Type B pancreatic cell (in vitro differentiated cells): ENCODE measurements around the gene TMEM150A. TPM values are rescaled to one million over a fixed set of nuclear protein-coding genes. Genes with fewer than 3 reads are reported as not detected.

Experiments used
- DNase-seq: peaks from one replicate; pipeline ENCODE4 v3.0.0; 2021; ENCODE audit warnings: mixed read lengths; ENCODE audit not compliant: unreplicated experiment; ENCODE audit errors: extremely low spot score
- H3K27ac Mint-ChIP-seq: 2 replicates; pipeline ENCODE4 v1.8.0; 2021; ENCODE audit warnings: mild to moderate bottlenecking, mixed read lengths
- H3K27me3 Mint-ChIP-seq: 2 replicates; pipeline ENCODE4 v1.8.0; 2021; ENCODE audit warnings: mixed read lengths
- H3K36me3 Mint-ChIP-seq: 2 replicates; pipeline ENCODE4 v1.8.0; 2021; ENCODE audit warnings: mixed read lengths
- H3K4me1 Mint-ChIP-seq: one replicate; pipeline ENCODE4 v1.8.0; 2021; ENCODE audit warnings: mixed read lengths; ENCODE audit not compliant: unreplicated experiment
- H3K4me3 Mint-ChIP-seq: 2 replicates; pipeline ENCODE4 v1.8.0; 2021; ENCODE audit warnings: mild to moderate bottlenecking, mixed read lengths
- H3K9me3 Mint-ChIP-seq: 2 replicates; pipeline ENCODE4 v1.8.0; 2021; ENCODE audit warnings: mixed read lengths
- total RNA-seq: library from RNA; stranded (reverse); gene quantifications from 2 replicates; pipeline ENCODE4 v1.2.1, GENCODE V29; 2021; ENCODE audit warnings: low replicate concordance
- TF ChIP-seq, protein P1 (sequence below): fragments of 200-600 bp; sonication (generic); conservative IDR thresholded peaks from 2 replicates; pipeline ENCODE4 v1.5.0; 2021; ENCODE audit warnings: antibody characterized with exemption, mild to moderate bottlenecking

TMEM150A gene
- total RNA-seq, 1 donor from 2014 or later, result 19.8 TPM

DNA sequence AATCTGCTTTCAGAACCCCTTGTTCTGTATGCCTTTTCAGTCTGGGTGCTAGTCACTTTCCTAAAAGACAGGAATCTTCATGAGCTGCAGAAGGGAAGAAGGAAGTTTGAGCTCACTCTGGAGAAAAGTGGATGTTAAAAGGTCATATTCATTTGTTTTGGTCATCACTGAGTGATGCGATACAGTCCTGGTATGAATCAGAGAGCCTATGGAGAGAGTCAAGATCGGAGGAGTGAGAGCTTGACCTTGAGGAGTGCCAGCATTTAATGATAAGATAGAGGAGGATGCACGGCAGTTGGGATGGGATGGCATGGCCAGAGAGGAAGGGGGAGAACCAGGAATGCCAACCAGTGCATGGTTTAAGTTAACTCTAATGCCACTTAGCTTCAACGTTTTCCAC is 33.1 kb upstream of the TMEM150A start:
- Mint-ChIP-seq H3K36me3 (peaks cover 24% of the 10 kb centered on the region), H3K4me1 (no peaks in the 10 kb centered on the region), H3K27ac (no peak overlapping the region), H3K9me3 (no peaks in the 10 kb centered on the region), H3K4me3 (no peak overlapping the region), H3K27me3 (no peaks in the 10 kb centered on the region)
- no peak for DNase-seq
- TF ChIP-seq, protein P1, sequence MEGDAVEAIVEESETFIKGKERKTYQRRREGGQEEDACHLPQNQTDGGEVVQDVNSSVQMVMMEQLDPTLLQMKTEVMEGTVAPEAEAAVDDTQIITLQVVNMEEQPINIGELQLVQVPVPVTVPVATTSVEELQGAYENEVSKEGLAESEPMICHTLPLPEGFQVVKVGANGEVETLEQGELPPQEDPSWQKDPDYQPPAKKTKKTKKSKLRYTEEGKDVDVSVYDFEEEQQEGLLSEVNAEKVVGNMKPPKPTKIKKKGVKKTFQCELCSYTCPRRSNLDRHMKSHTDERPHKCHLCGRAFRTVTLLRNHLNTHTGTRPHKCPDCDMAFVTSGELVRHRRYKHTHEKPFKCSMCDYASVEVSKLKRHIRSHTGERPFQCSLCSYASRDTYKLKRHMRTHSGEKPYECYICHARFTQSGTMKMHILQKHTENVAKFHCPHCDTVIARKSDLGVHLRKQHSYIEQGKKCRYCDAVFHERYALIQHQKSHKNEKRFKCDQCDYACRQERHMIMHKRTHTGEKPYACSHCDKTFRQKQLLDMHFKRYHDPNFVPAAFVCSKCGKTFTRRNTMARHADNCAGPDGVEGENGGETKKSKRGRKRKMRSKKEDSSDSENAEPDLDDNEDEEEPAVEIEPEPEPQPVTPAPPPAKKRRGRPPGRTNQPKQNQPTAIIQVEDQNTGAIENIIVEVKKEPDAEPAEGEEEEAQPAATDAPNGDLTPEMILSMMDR, result no peak

DNA sequence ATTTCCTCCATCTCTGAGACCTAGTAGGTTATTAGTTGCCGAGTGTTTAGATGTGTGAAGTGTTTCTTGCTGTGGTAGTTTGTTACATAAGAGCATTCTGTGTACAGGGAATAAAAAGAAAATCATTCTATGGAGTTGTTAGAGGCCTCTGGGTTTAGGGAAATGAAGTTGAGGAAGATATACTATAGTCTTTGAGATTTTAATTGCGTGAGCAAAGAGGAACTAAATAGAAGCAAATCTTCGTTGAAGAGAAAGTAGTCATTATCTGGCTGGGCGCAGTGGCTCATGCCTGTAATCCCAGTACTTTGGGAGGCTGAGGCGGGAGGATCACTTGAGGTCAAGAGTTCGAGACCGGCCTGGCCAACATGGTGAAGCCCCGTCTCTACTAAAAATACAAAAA is 32.5 kb upstream of the TMEM150A start:
- no peak overlapping the region for H3K4me3 Mint-ChIP-seq

DNA sequence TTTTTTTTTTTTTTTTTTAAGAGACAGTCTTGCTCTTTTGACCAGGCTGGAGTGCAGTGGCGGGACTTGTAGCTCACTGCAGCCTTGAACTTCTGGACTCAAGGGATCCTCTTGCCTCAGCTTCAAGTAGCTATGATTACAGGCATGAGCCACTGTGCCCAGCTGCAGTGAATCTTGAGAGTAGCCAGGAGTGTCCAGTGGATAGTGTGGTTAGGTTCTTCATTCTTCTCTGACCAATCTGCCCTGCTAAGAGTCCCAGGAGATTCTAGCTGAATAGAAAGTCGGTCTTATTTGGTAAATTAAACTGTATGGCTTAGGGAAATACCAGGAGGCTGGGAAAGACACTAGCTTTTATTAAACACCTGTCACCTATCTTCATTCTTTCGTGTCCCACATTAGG is 28.8 kb upstream of the TMEM150A start:
- H3K36me3 Mint-ChIP-seq, result peaks cover 15% of the 10 kb centered on the region
- H3K27ac Mint-ChIP-seq, result no peak overlapping the region
- H3K4me1 Mint-ChIP-seq, result no peaks in the 10 kb centered on the region
- H3K27me3 Mint-ChIP-seq, result no peaks in the 10 kb centered on the region
- TF ChIP-seq, protein P1, result no peak
- H3K9me3 Mint-ChIP-seq, result no peaks in the 10 kb centered on the region
- H3K4me3 Mint-ChIP-seq, result no peak overlapping the region
- DNase-seq, result no peak

More for the DNA sequence above, 32.5 kb upstream of the TMEM150A start:
- no peak overlapping the region for H3K27ac Mint-ChIP-seq
- no peak for DNase-seq
- peaks cover 24% of the 10 kb centered on the region for H3K36me3 Mint-ChIP-seq
- H3K9me3 Mint-ChIP-seq, result no peaks in the 10 kb centered on the region
- TF ChIP-seq, protein P1, result no peak
- no peaks in the 10 kb centered on the region for H3K4me1 Mint-ChIP-seq
- H3K27me3 Mint-ChIP-seq, result no peaks in the 10 kb centered on the region

DNA sequence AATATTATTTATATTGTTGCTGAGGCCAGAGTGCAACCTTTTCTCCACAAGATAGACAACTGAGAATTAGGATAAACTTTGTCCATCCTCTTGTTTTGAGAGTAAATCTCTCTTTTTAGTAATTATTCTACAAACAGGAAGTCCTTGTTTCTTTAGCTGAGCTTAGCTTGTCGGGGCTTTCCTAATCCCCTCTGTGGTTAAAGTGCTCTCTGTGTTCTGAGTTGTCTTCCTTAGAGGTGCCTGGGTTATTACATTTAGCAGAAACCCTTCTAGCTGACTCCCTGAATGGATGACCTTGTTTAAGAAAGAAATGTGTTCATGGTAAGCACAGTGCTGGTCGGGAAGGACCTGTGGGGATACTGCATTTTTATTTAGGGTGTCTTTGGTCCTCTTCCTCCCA is 26.2 kb upstream of the TMEM150A start:
- no peak overlapping the region for H3K4me3 Mint-ChIP-seq
- no peak for DNase-seq
- H3K27me3 Mint-ChIP-seq, result no peaks in the 10 kb centered on the region
- H3K4me1 Mint-ChIP-seq, result no peaks in the 10 kb centered on the region
- TF ChIP-seq, protein P1, result no peak
- H3K27ac Mint-ChIP-seq, result no peak overlapping the region
- no peaks in the 10 kb centered on the region for H3K9me3 Mint-ChIP-seq
- peaks cover 18% of the 10 kb centered on the region for H3K36me3 Mint-ChIP-seq

DNA sequence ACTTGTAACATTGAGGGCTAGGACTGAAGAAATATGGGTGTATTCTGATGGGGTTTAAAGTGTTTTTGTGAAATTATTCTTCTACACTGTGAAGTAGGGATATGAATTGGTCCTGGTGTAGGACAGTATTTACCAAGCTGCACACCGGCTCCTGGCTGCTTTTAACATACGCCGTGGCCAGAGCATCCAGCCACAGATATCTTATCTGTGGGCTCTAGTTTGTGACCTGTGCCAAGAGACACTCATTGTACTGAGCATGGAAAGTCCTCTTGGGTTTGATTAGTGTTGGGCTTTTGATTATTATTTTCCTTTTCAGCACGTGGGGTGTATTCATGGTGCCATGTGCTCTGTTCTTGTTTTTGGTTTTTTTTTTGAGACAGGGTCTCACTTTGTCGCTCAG is 21.5 kb upstream of the TMEM150A start:
- no peaks in the 10 kb centered on the region for H3K27me3 Mint-ChIP-seq
- no peak overlapping the region for H3K27ac Mint-ChIP-seq
- H3K9me3 Mint-ChIP-seq, result no peaks in the 10 kb centered on the region
- DNase-seq, result no peak
- H3K4me1 Mint-ChIP-seq, result peaks cover 4% of the 10 kb centered on the region
- TF ChIP-seq, protein P1, result no peak
- H3K36me3 Mint-ChIP-seq, result peaks cover 25% of the 10 kb centered on the region
- H3K4me3 Mint-ChIP-seq, result no peak overlapping the region

DNA sequence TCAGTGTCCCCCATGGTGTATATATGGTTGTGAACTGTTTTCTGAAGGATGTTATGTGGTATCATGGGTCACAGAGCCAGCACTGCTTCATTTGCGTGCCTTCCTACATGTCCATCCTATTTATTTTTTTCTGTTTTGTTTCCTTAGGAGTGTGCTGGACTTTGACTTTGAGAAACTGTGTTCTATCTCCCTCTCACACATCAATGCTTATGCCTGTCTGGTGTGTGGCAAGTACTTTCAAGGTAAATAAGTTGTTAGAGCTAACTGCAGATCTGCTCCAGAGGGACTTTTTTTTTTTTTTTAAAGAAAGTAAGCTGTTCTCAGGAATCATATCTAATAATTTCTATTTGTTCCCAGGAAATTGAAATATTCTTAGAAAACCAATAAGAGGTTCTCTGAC is 18.8 kb upstream of the TMEM150A start:
- peaks cover 11% of the 10 kb centered on the region for H3K4me1 Mint-ChIP-seq
- H3K27me3 Mint-ChIP-seq, result no peaks in the 10 kb centered on the region
- H3K9me3 Mint-ChIP-seq, result no peaks in the 10 kb centered on the region
- no peak for DNase-seq
- peaks cover 27% of the 10 kb centered on the region for H3K36me3 Mint-ChIP-seq
- no peak overlapping the region for H3K27ac Mint-ChIP-seq
- TF ChIP-seq, protein P1, result no peak
- H3K4me3 Mint-ChIP-seq, result no peak overlapping the region
